SW480 (cell line): Measurements from ENCODE around the gene NLRP1.
A peak's percentile ranks its signal among the peaks of the same experiment; 100 is the strongest.
"Not testable (repeated sequence)": the region's sequence is repeated elsewhere in the genome, so short reads cannot be mapped to it uniquely, and the experiment has no call there.

Source experiments
- DNase-seq: peaks from one replicate; pipeline ENCODE4 v3.0.0-alpha.2; 2016; ENCODE audit warnings: low spot score

The NLRP1 gene

DNA sequence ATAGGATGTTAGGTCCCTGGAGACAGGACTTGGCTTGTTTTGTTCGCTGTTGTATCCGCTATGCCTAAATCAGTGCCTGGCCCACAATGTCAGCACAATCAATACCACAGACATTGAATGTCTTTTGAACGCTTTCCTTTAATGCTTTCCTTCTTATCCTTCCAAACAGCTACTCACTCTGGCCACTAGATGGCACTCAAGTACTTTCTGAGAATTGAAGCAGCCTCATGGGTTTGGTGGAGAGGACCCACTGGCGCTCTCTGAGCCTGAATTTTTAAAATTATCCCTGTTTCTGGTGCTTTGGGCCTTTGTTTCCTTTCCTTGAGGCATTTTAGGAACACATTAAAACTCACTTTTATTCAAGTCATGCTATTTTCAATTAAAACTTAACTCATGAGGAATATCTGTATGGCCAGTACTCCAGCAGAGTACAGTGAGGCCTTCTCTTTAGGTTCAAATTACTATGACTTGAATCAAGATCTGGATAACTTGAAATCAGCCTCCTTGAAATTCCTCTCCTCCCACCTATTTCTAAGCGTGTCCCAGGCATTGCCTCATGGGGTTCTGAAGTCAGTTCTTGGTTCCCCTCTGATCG is 3.2 kb upstream of the NLRP1 start:
- DNase-seq = peak; percentile 73

DNA sequence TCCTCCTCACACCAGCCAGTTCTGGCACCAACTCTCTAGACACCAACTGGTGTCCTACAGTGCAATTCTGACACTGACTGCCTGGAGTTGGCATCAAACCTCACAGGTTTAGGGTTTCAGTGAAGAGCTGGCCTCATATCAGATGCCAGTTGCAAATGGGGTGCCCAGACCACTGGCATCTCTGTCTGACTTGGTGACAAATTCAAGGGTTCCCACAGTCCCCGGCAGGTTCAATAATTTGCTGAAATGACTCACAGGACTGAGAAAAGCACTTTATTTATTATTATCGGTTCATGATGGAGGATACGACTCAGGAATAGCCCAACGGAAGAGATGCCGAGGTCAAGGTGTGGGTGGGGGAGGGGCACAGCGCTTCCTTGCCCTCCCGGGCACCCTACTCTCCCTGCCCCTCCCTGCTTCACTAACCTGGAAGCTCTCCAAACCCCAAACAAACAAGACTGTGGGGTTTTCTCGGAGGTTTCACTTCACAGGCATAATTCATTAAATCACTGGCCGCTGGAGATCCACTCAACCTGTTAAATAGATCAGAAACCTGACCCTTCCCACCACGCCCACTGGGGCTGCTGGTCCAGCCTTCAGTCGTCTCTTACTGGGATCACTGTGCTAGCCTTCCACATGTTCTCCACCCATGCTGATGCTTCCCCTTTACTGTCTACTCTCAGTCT is 1.7 kb upstream of the NLRP1 start:
- peak; percentile 51 for DNase-seq

DNA sequence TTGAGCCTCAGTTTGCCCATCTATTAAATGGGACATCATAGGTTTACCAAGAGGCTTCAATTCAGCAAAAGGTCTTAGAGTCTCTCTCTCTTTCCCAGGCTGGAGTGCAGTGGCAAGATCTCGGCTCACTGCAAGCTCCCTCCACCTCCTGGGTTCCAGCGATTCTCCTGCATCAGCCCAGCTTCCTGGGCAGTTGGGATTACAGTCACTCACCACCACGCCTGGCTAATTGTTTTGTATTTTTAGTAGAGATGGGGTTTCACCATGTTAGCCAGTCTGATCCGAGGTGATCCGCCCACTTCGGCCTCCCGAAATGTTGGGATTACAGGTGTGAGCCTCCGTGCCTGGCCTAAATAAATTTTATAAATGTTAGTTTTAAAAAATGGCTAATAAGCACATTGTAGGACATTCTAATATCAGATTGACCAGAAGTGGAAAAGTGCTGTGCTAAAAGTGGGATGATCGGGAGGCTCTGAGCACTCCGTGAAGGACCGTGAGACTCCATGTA is 1.0 kb upstream of the NLRP1 start:
- no peak for DNase-seq

DNA sequence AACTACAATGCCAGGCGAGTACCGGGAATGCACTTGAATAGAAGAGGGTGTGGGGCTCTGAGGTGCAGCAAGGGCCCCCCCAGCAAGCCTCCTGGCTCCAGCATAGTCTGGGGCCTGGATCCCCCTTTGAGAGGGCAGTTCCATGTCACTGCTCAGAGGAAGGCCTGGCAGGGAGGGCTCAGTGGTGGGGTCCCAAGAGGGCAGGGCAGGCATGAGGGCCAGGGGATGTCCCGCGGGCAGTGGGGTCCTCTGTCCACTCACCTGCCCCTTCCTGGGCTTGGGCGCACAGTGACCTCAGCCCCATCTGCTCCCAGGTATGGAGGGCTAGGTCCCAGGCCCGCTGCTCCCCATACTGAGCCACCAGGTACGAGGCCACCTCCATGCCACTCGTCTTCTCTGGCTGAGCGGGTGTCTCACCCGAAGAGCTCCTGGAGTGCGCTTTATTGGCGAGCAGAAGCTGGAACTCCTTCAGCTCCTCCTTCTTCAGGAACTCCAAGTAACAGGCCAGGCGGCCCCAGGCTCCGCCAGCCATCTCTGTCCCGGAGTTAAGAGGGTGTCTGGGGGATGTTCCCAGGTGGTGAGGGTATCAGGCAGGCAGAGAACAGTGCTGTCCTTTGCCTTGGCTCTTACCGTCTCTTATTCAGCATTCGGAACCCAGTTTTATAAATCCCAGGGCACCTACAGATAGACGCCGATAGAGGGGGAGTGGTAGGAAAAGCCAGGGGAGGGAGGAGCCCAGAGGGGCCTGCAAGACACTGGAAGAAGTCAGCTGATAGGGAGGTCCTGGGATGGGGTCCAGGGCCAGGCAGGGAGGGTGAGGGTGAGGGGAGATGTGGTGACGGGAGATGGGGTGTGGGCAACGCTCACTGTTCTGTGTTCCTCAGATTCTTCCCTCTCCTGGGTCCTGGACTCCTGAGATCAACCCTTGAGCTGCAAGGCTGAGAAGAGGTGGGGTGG is 605 bp downstream of the NLRP1 start:
- DNase-seq = no peak

DNA sequence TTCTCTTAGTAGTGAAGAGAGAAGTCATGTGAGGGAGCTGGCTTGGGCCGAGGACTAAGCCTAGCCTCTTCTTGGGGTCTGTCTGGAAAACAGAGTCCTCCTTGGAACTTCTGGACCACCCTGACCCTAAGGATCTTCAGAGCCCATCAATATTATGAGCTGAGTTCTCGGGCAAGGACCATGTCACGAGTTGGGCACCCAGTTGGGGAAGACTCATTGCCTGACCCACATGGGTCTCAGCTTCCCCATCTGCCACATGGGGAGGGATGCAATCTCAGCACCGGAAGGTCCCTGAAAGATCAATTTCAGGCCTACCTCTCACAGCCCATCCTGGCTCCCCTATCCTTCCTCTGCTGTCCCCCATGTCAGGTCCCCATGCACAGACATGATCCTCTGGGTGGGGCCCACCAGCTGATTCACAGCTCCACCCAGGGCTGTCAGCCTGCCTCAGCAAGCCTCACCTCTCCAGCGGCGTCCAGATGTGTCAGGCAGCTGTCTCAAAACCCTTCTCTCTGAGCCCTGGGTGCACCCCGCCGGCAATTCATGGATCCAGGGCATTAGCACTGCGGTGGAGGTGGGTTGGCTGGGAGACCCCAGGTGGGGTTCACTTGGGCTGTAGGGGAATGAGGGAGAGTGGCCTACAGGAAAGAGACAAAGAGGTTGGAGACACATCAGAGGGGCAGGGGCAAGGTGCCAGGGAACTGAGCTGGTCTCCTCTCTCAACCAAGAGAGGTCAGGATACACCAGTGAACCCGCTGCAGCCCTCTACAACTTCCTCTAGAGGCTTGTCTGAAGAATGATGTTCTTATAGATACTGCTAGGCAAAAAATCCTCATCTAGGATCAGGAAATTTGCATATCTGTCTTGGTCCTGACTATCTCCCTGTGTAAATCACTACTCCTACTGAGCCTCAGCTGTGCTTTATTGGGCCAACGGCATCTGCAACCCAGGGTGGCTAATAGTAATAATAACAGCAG is 1.8 kb downstream of the NLRP1 start:
- no peak for DNase-seq

DNA sequence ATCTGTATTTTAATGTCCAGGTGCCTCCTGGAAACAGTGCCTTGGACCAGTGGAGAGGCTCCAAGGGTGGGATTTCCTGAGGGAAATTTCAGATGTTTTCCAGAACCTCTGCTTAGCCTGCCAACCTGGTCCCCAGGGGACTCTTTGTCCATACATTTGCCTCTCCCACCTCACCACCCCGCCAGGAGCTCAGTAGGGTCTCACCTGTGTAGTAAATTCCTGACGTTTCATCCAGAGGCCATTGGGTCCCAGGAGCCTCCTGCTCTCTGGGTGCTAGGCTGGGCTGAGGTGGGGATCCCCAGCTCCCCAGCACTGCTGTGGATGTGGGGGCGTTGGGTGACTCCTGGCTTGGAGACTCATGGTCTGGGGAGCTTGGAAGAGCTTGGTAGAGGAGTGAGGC is 2.7 kb downstream of the NLRP1 start:
- no peak for DNase-seq

DNA sequence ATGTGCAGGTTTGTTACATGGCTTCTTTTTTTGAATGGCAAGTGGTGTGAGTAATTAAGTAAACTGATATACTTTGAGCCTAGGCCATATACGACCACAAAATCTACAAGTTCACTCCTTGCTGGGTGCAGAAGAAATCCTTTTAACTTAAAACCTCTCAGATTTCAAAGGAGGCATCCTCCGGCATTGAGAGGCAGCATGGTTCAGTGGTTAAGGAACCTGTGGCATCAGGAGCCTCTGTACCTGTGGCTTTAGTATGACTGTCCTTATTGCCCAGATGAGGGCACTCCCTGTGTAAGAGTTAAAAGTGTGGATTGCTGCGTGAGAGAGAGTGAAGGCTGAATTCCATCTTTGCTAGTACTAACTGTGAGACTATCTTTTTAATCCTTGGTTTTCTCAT is 3.3 kb downstream of the NLRP1 start:
- peak; percentile 67 for DNase-seq

DNA sequence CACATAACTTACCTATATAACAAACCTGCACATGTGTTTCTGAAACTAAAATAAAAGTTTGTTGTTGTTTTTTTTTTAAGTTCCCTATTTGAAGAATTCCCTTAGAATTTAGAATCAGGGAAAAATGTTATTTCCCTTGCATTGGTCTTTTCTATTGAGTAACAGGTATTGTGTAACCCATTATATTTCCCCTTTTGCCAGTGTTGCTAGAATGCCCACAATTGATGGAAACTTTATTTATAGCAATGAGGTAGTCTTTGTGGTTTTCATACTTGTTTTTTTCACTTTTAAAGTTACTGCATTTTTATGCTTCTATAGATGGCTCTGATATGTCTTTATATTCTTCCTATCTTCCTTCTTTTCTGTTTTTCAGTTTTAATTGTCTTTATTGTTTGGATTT is 3.9 kb downstream of the NLRP1 start:
- no peak for DNase-seq

DNA sequence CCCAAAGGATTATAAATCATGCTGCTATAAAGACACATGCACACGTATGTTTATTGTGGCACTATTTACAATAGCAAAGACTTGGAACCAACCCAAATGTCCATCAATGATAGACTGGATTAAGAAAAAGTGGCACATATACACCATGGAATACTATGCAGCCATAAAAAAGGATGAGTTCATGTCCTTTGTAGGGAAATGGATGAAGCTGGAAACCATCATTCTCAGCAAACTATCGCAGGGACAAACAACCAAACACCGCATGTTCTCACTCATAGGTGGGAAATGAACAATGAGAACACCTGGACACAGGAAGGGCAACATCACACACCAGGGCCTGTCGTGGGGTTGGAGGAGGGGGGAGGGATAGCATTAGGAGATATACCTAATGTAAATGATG is 5.5 kb downstream of the NLRP1 start:
- not testable (repeated sequence) for DNase-seq

DNA sequence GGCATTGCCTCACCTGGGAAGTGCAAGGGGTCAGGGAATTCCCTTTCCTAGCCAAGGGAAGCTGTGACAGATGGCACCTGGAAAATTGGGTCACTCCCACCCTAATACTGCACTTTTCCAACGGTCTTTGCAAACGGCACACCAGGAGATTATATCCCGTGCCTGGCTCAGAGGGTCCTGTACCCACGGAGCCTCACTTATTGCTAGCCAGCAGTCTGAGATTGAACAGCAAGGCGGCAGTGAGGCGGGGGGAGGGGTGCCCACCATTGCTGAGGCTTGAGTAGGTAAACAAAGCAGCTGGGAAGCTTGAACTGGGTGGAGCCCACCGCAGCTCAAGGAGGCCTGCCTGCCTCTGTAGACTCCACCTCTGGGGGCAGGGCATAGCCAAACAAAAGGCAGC is 11.3 kb downstream of the NLRP1 start:
- DNase-seq = not testable (repeated sequence)

DNA sequence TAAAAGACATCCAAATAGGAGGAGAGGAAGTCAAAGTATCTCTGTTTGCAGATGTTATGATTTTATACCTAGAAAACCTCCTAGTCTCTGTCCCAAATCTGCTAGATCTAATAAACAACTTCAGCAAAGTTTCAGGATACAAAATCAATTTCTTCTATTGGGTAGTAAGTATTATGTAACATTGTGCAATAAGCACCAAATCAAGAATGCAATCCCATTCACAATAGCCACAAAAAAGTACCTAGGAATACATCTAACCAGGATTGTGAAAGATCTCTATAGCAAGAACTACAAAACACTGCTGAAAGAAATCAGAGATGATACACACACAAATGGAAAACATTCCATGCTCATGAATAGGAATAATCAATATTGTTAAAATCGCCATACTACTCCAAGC is 13.0 kb downstream of the NLRP1 start:
- DNase-seq = no peak

DNA sequence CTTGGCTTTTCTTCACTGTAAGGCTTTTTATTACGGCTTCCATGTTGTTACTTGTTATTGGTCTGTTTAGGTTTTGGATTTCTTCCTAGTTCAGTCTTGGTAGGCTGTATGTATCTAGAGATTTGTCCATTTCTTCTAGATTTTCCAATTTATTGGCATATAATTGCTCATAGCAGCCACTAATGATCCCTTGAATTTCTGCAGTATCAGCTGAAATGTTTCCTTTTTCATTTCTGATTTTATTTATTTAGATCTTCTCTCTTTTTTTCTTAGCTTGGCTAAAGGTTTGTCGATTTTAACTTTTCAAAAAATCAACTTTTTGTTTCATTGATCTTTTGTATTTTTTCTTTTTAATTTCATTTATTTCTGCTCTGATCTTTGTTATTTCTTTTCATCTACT is 18.5 kb downstream of the NLRP1 start:
- DNase-seq = no peak

DNA sequence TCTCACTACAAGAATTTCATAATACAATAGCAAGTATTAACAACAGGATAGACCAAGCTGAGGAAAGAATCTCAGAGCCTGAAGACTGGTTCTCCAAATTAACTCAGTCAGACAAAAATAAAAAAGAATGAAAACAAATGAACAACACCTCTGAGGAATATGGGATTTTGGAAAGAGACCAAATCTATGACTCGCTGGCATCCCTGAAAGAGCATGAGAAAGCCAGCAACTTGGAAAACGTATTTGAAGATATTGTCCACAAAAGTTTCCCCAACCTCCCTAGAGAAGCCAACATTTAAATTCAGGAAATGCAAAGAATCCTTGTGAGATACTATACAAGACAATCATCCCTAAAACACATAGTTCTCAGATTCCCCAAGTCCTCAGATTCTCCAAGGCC is 20.9 kb downstream of the NLRP1 start:
- DNase-seq = no peak

DNA sequence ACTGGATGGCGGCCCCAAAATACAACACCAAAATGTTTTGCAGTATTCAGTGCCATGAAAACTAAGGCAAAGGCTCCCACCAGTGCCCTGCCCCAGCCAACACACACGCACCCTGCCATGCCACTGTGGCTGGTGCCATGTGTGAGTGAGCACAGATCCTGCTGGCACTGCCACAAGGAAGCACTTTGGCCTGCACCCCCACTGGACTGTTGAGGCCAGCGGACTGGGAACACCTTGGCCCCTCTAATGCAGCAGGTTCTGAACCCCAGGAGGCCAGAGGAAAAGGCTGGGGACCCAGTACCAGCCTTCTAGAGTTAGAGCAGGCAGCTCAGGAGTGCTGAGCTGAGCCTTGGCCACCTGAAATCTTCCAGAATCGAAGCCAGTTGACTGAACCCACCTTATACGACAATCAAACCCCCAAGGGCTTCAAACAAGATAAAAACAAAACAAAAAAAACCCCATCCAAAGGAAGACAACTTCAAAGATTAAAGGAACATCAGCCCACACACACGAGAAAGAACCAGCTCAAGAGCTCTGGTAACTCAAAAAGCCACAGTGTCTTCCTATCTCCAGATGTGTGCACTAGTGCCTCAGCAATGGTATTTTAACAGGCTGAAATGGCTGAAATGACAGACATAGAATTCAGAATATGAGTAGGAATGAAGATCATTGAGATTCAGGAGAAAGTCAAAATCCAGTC is 21.5 kb downstream of the NLRP1 start:
- no peak for DNase-seq

DNA sequence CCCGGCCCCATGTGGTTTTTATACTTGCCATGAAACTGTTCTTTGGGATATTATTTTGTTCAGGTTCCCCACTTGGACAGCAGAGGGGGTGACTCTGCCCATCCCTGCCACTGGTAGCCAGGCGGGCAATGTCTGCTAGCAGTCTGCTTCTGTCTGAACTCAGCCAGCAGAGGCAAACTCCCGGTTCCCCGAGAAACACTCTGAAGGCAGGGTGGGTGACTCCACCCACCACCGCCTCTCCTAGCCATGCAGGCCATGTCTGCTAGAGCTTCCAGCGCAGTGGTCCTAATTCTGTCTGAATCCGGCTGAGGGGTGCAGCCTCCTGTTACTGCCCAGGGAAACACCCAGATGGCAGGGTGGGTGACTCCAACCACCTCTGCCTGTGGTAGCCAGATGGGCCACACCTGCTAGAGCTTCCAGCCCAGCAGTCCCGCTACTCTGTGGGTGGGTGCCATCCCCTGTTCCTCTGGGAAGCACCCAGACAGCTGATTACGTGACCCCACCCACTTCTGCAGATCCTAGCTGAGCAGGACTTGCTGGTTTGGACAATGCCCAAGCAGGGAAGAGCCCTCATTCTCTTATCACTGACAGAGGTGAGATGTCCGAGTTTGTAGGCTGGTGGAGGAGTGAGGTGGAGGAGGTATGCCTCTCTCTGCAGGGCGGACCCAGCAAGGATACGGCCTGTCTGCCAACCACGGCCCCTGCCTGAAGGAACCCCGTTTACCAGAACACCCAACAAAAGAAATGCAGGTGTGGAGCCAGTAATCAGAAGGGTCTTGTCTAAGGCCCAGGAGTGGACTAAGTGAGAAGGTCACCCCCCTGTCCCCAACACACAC is 22.4 kb downstream of the NLRP1 start:
- DNase-seq = no peak

DNA sequence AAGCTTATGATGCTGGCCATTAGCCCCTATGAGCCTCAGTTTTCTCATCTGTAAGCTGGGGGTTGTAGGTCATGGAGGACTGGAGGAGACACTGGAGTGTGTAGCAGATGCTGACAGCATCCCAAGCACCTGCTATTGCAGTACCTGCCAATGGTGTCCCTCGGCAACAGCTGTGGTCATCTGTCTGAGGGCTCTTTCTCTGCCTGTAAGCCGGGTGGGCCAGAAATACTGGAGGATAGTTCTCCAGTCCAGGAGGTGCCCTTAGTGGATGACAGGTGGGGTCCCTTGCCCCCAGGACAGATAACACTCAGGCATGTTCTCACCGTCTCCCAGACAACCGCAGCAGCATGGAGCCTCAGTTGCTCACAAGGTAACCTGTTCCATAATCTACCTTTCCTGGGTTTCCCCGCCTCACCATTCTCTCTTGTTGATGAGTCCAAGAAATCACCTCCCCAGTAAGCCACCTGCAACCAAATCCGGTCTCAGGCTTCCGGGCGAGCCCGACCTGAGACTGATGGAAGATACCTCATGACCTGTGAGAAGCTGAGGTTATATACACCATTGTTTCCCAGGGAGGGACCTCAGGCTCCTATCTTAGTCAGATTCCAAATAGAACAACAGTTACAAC is 23.8 kb downstream of the NLRP1 start:
- DNase-seq = no peak

DNA sequence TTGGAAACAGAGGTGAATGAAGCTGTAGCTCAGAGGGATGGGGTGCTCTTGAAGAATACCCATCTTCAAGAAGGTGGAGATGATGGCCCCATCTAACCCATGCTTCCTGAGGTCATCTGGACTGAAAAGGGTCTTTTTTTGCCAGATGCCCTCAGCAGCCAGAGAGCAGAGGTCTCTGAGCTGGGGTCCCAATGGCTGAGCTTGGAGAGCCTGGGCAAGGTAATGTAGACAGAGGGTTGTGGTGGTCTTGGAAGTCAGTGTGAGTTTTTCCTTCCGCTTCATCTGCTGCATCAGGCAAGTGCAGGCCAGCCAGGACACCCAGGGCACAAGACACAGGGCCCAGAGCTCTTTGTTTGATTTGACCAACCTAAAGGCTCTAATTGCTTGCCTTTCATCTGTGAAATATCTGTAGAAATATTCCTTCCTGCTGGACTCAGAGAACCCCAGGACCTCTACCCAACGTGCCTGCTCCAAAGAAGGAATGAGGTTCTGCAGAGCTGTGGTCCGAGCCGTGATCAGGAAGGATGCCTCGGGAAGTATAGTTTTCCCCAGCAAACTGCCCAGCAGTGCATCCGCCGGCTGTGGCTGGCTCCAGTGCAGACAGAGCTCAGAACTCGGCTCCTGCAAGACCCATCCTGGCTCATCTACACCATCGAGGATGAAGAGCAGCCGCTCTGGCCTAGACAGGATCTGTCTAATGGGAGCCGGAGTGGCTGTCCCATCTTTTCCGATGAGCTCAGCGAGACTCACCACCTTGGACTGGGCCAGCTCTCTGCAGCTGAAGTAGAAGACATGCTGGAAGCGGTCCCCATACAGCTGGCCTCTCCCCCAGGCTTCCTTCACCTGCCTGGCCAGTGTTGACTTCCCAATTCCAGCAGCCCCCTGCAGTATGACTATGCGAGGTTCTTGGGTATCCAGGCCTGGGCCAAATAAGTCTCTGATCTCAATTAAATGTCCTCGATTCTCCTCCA is 25.2 kb downstream of the NLRP1 start:
- DNase-seq = no peak

DNA sequence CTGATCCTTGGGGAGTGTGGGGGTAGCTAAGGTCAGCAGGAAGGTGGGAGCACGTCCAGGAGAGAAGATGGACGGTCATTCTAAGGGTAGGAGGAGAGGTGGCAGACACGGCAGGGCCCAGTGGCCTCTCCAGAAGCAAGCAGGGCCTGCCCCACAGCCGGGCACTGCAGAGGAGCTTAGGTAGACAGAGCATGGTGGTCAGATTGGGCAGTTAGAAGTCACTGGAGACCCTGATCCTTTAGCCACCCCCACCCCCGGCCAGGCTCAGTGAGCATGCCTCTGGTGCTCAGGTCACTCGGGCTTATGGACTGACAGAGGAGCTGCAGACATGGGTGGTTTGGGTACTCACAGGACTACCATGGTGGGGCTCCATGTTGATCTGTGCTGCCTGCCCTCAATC is 26.3 kb downstream of the NLRP1 start:
- no peak for DNase-seq
